HG02852 (cell line): ENCODE results near the gene HOXA9.

Experiments used
- ATAC-seq: cut with Tn5 transposase; IDR thresholded peaks from one replicate; pipeline ENCODE4 v1.9.1; 2021; ENCODE audit warnings: mild to moderate bottlenecking, moderate library complexity; ENCODE audit not compliant: unreplicated experiment

HOXA9 gene

GRCh38 chr7:27165089-27165995, at the start of gene HOXA9:
HOXA9 (minus strand) TSS chr7:27165537; CDS start chr7:27165457, 80 bp downstream.
- ATAC-seq = no peak

- ATAC-seq = no peak
Measured at GRCh38 chr7:27214239-27214950, 49.1 kb upstream of the HOXA9 start.

- no peak for ATAC-seq
Measured at GRCh38 chr7:27213433-27214238, 48.3 kb upstream of the HOXA9 start.

- no peak for ATAC-seq
Measured at GRCh38 chr7:27212497-27213432, 47.4 kb upstream of the HOXA9 start.

- no peak for ATAC-seq
Measured at GRCh38 chr7:27211764-27212204, 46.4 kb upstream of the HOXA9 start.

- no peak for ATAC-seq
Measured at GRCh38 chr7:27211084-27211446, 45.7 kb upstream of the HOXA9 start.

- ATAC-seq = no peak
Measured at GRCh38 chr7:27210441-27211083, 45.2 kb upstream of the HOXA9 start.

GRCh38 chr7:27209933-27210440, 44.6 kb upstream of the HOXA9 start:
- no peak for ATAC-seq

- ATAC-seq = no peak
Measured at GRCh38 chr7:27208998-27209397, 43.7 kb upstream of the HOXA9 start.

- no peak for ATAC-seq
Measured at GRCh38 chr7:27207348-27207985, 42.1 kb upstream of the HOXA9 start.

- no peak for ATAC-seq
Measured at GRCh38 chr7:27205325-27206280, 40.3 kb upstream of the HOXA9 start.

GRCh38 chr7:27204851-27205322, 39.5 kb upstream of the HOXA9 start:
- no peak for ATAC-seq

- ATAC-seq = no peak
Measured at GRCh38 chr7:27203964-27204594, 38.7 kb upstream of the HOXA9 start.

- ATAC-seq = no peak
Measured at GRCh38 chr7:27203365-27203953, 38.1 kb upstream of the HOXA9 start.

- ATAC-seq = no peak
Measured at GRCh38 chr7:27202862-27203134, 37.5 kb upstream of the HOXA9 start.

- ATAC-seq = no peak
Measured at GRCh38 chr7:27202018-27202861, 36.9 kb upstream of the HOXA9 start.
